Measurements from ENCODE around the gene ARHGAP21.

DNA sequence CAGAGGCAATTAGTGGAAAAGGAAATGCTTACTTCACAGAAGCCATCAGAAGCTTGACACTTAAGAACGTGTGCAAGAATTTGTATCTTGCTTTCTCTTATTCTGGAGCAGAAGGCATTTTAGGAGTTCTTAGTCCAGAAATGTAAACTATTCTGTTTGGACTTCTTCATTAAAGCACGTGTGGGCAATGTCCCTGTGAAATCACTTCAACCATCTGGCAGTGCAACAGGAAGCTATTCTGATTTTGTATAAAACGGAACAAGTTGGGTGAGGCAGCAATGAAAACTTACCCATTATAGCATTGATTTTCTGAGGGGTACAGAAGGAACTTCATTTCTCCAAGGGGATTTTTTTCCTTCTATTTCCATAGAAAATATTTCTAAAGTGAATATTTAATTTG, 21.3 kb upstream of the ARHGAP21 start:
- TF ChIP-seq, protein P1, sequence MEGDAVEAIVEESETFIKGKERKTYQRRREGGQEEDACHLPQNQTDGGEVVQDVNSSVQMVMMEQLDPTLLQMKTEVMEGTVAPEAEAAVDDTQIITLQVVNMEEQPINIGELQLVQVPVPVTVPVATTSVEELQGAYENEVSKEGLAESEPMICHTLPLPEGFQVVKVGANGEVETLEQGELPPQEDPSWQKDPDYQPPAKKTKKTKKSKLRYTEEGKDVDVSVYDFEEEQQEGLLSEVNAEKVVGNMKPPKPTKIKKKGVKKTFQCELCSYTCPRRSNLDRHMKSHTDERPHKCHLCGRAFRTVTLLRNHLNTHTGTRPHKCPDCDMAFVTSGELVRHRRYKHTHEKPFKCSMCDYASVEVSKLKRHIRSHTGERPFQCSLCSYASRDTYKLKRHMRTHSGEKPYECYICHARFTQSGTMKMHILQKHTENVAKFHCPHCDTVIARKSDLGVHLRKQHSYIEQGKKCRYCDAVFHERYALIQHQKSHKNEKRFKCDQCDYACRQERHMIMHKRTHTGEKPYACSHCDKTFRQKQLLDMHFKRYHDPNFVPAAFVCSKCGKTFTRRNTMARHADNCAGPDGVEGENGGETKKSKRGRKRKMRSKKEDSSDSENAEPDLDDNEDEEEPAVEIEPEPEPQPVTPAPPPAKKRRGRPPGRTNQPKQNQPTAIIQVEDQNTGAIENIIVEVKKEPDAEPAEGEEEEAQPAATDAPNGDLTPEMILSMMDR (conservative IDR thresholded peaks at IDR 0.05 in 1 of 2, IDR thresholded peaks at IDR 0.05 in 1 of 2; ENCODE audit: extremely low read depth in 1 of 2, insufficient read depth in 1 of 2, low read depth in 1 of 2, low read length in 2 of 2) = no peak
- no peak for TF ChIP-seq EZH2 (IDR thresholded peaks at IDR 0.05; ENCODE audit: borderline replicate concordance, low read length)

Measured in mammary epithelial cell (primary cell).